T-helper 1 cell treated with Interleukin-12 subunit alpha and Interleukin-12 subunit beta and Interleukin-4 antibody, amounts not matched to agents 30 ng/mL and 1 ng/mL, for 36 hours (primary cell): ENCODE measurements around the gene AKAP11. TPM values are rescaled to one million over a fixed set of nuclear protein-coding genes. Genes with fewer than 3 reads are reported as not detected.
"Not testable (repeated sequence)": the region's sequence is repeated elsewhere in the genome, so short reads cannot be mapped to it uniquely, and the experiment has no call there.

ENCODE experiments used
- intact Hi-C: fragments of 100-400 bp; cut with micrococcal nuclease; formaldehyde crosslinking; loops from one replicate; pipeline ENCODE4 v1.15.1; 2024
- total RNA-seq: library from RNA; stranded (reverse); gene quantifications from 2 replicates; pipeline ENCODE4 v1.2.3, GENCODE V29; 2022

Gene AKAP11, protein sequence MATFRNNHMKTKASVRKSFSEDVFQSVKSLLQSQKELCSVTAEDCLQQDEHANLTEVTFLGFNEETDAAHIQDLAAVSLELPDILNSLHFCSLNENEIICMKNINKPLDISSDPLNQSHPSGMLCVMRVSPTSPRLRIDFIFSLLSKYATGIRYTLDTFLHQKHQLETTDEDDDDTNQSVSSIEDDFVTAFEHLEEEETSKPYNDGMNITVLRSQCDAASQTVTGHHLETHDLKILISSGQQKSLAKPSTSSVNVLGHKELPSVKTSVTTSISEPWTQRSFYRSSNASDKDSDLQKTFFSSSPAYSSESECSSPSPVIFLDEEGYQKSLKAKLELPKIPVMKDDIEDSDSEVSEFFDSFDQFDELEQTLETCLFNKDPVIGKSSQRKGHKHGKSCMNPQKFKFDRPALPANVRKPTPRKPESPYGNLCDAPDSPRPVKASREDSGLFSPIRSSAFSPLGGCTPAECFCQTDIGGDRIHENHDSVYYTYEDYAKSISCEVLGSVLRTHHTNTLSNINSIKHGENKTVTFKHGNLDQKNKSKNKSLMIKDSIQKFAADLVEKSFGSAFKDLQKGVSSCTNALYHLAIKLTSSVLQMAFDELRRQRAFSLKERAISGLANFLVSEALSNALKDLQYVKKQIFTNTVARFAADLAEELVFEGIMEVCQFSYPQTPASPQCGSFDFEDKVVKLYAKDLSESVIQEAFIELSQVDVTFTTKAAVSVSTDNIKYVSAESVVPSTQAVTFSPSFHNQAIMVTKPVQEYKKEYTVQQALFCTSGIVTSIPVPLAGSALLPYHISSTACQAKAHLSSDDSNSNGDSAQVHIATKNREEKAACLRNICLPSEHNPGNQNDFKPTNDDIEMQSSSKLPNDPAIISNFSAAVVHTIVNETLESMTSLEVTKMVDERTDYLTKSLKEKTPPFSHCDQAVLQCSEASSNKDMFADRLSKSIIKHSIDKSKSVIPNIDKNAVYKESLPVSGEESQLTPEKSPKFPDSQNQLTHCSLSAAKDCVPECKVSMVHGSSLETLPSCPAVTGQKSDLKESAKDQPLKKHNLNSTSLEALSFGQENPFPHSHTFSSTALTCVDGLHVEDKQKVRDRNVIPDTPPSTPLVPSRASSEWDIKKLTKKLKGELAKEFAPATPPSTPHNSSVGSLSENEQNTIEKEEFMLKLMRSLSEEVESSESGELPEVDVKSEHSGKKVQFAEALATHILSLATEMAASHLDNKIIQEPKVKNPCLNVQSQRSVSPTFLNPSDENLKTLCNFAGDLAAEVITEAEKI (N-terminal part only)
- 27.7 and 28.4 TPM in 2 replicates for total RNA-seq

DNA sequence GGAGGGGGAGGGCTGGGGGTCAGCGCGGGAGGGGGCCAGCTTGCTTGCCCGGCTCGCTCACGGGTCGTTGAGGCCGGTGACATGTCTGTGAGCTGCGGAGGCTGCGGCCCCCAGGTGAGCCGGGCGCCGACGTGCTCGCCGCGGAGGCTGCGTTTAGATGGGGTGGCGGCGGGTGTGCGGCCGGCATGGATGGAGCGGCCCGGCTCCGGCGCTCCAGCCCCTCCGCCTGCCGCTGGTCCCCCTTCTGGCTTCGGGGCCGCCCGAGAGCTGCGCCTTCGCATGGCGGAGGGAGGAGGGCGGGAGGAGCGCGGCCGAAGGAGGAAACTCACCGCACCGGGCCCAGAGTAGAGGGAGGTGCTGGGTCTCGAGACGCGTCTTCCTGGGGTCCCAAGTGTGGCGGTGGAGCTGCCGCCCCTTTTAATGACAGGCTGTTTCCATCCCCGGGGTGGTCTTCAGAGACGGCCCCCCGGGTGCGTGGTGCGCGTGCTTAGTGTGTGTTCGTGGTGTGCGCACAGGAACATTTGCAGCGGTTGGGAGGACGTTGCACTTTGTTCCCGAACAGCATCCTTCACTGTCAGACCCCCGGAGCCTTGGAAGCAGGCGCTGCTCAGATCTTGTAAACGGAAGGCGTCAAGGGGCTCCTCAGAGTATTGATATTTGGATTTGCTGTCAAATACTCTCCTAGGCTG is at the start of gene AKAP11:
AKAP11 (plus strand) TSS at position 38 of the 689 bp plus-strand sequence. CDS start 14,197 bp downstream, outside the sequence.
- intact Hi-C loops: loop anchor here (1.0 to 10.0 kb wide), 11 partner anchors 105 to 1870 kb away; partner anchors contain the start of genes CCDC122, EPSTI1, LACC1 and RGCC

DNA sequence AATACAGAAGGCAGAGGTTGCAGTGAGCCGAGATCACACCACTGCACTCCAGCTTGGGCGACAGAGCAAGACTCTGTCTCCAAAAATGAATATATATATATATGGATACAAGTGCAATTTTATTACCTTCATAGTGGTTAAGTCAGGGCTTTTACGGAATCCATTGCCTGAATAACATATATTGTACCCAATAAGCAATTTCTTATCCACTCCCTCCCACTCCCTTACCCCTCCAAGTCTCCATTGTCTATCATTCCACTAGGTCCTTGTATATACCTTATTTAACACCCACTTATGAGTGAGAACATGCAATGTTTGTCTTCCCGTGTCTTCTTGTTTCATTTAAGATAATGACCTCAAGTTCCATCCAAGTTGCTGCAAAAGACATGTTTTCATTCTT is 48.3 kb upstream of the AKAP11 start:
- intact Hi-C loops: no loop called here

DNA sequence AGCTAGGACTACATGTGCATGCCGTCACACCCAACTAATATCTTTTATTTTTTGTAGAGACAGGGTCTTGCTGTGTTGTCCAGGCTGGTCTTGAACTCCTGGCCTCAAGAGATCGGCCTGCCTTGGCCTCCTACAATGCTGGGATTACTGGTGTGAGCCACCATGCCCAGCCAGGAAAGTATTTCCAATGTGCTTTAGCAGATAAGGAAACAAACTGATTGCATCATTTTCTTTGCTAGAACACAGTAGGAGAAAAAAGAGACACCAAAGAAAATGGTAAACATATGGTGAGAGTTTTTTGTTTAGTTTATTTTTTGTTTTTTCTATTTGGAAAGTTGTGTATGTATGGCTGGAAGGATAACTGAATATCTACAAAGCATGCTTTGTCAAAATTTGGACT is 46.9 kb upstream of the AKAP11 start:
- intact Hi-C loops: no loop called here

DNA sequence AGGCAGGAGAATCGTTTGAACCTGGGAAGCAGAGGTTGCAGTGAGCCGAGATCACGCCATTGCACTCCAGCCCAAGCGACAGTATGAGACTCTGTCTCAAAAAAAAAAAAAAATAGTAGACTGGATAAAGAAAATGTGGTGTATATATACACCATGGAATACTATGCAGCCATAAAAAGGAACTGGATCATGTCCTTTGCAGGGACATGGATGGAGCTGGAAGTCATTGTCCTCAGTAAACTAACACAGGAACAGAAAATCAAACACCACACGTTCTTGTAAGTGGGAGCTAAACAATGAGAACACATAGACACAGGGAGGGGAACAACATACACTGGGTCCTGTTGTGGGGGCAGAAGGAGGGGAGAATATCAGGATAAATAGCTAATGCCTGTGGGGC is 45.2 kb upstream of the AKAP11 start:
- intact Hi-C loops: not testable (repeated sequence)

DNA sequence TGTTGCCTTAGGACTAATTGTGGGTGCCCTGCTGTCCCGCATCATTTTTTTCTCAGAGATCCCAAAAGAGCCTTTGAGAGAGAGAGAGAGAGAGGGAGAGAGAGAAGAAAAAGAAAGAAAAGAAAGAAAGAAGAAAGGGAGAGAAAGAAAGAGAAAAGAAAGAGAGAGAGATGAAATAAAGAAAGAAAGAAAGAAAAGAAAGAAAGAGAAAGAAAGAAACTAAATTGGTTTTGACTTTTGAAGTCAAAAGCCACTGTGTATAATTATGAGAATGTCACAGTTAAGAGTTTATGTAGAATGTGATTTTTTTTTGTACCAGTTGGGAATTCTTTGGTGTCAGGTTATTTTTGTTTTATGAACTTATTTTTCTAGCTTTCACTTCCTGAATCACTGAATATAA is 43.4 kb upstream of the AKAP11 start:
- intact Hi-C loops: no loop called here

DNA sequence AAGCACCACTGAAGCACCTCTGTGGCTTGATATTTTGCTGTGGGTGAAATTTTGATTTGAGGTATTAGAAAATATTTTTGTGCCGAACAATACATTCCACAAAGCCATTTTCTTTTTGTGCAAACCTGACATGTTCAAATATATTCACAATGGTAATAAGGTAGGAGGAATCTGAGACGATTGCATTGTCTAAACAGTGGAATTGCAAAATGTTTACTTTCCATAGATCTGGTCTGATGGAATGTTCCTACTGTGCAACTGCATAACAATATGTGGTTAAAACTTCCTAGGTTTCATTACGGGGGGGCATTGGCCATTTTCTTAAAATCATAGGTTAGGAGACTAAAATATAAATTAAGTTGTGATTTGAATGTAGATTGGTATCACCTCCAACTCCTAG is 42.7 kb upstream of the AKAP11 start:
- intact Hi-C loops: no loop called here

DNA sequence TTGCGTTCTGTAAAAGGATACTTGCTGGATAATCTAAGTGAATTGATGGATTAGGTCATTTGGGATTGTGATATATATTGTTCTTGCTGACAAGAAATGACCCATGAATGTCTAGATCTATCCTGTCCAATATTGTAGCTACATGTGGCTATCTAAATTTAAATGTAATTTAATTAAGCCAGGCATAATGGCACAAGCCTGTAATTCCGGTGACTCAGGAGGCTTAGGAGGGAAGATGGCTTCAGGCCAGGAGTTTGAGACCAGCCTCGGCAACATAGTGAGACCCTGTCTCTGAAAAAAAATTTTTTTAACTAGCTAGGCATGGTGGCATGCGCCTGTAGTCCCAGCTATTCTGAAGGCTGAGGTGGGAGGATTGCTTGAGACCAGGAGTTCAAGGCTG is 39.3 kb upstream of the AKAP11 start:
- intact Hi-C loops: no loop called here

DNA sequence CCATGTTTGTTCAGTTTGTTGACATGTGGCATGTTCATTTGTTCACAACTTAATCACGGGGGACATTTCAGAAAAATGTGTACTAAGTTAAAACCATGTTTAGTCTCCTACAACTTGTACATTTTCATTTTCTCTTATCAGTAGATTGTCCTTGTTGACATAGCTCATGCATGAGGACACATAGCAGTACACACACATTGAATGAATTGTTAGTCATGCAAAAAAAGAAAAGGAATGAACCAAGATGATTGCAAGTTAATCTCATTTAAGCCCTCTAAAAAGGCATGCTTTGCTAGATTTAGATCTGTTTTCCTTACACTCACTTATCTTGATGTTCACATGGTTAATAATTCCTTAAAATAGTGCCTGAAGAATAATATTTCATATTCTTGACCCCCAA is 38.2 kb upstream of the AKAP11 start:
- intact Hi-C loops: no loop called here

DNA sequence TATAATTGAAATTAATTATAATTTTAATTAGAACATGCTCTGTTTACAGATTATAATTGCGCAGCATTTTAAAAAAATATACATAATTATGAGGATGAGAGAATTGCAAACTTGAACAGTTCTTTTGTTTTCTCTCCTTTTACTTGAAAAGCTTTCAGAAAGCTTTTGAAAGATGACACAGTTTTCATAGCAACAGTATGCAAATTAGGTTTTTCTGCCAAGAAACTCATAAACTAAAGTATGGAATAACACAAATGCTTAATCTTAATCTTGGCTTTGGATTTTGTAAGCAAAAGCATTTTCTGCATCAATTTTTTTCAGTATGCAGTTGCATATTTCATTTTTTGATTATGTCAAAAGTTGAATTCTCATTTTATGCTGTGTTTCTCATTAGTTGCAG is 32.8 kb upstream of the AKAP11 start:
- intact Hi-C loops: no loop called here

DNA sequence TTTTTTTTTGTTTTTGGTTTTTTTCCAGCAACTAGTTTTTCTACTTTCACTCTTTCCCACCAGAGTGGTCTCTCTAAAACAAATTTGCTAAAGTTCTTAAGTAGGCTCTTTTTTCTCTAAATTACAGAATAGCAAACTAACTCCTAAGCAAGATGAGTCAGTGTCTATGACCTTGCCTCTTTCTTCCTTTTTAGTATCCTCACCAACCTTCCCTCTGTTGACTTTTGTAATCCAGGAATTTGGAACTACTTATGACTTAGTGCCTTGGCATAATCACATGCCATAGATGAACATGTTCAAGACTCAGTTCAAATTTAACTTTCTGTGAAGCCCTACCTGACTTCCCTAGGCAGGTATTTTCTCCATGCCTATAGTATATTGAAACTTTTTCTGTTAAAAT is 32.3 kb upstream of the AKAP11 start:
- intact Hi-C loops: no loop called here

DNA sequence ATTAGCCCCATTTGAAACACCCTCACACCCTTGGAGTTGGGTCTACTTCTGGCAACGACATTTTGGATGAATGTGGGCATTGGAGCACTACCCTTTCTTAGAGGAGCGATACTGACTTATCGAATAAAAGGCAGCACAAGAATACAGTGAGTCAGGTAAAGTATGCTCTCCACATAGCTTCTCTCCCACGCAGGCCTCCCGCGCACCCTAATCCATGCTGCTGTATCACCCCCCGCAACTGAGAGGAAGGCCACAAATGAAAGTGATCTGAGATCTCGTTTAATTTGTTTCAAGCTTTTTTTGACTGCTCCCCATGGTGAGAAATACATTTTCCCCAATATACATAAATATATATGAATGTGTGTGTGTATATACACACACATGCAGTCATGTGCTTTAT is 25.4 kb upstream of the AKAP11 start:
- intact Hi-C loops: no loop called here

DNA sequence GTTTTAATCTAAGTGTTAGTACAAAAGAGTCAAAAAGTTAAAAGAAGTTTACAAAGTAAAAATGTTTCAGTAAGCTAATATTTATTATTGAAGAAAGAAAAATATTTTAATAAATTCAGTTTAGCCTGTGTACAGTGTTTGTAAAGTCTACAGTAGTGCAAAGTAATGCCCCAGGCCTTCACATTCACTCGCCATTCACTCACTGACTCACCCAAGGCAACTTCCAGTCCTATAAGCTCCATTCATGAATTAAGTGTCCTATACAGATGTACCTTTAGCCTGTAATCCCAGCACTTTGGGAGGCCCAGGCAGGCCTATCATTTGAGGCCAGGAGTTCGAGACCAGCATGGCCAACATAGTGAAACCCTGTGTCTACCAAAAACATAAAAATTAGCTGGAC is 24.1 kb upstream of the AKAP11 start:
- intact Hi-C loops: no loop called here

DNA sequence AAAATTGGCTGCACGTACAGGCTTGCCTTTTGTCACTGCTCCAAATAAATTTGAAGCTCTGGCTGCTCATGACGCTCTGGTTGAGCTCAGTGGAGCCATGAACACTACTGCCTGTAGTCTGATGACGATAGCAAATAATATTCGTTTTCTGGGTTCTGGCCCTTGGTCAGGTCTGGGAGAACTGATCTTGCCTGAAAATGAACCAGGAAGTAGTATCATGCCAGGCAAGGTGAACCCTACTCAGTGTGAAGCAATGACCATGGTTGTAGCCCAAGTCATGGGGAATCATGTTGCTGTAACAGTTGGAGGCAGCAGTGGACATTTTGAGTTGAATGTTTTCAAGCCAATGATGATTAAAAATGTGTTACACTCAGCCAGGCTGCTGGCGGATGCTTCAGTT is 16.1 kb upstream of the AKAP11 start:
- intact Hi-C loops: no loop called here

DNA sequence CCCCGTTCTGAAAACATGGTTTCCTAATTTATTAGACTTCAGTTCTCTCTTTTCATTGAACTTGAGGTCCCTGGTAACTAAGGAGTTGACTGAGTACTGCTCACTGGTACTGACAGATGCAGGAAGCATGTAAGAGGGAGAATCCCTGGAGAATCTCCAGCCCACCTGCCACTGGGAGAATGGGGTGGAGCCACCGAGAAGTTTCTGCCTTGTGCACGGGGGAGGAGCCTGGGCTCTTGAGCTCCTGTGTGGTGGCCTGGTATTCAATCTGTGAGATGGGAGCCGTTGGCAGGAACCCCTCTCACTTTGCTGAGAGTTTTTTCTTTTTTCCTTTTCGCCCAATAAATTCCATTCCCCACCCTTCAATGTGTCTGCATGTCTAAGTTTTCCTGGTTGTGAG is 13.2 kb upstream of the AKAP11 start:
- intact Hi-C loops: no loop called here

DNA sequence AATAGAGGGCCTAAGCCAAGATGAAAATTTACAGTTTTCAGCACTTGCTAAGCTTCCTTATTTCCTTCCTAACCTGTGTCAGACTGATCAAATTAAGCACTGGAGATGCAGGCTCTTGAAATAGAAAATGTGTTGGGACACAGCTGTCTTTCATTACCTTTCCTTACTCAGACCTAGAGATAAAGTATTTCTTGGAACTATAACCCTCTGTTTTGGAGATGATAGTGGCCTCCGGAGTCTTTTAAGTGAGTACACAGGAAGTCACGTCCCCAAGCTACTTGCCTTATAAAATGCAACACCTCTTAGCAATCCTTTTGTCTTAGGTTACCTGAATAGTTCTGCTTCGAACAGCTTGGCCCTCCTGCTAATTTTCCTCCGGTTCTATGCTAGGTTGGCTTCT is 12.4 kb upstream of the AKAP11 start:
- intact Hi-C loops: no loop called here

DNA sequence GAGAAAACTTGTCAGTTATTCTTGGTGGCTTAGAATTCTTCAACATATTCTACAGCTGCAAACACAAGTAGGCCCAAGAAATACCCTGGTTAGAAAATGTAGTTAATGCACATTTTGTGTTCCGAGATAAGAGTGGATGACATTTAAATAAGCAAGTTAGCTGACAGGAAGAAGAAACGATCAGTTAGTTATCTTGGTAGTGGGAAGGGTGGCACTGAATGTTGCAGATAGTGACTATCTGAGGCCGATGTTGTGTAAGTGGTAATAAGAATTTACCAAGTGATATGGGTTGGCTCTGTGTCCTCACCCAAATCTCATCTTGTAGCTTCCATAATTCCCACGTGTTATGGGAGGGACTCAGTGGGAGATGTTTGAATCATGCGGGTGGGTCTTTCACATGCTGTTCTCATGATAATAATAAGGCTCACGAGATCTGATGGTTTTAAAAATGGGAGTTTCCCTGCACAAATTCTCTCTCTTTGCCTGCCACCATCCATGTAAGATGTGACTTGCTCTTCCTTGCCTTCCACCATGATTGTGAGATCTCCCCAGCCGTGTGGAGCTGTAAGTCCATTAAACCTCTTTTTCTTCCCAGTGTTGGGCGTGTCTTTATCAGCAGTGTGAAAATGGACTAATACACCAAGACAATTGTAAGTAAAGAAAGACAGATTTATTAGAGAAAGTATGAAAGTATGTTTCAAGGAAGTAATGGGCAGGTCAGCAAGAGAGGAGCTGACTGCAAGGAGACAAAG is 10.9 kb upstream of the AKAP11 start:
- intact Hi-C loops: no loop called here

DNA sequence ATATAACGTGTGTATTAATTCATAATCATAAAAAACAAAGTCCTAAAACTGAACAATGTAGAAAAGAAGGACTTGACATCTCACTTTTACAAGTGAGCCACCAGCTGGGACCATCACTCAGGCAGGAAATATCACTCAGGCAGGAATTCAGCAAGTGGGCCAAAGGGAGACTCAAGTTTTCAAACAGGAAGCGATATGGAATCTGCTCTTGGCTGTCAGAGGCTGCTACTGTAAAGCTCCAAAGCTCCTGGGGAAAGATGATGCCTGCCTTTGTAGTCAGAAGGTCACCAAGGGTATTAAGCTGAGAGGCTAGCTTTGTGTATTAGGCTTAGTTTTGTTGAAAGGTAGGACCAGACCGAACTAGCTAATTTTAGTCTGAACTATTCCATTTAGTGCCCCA is 5.5 kb upstream of the AKAP11 start:
- intact Hi-C loops: no loop called here

DNA sequence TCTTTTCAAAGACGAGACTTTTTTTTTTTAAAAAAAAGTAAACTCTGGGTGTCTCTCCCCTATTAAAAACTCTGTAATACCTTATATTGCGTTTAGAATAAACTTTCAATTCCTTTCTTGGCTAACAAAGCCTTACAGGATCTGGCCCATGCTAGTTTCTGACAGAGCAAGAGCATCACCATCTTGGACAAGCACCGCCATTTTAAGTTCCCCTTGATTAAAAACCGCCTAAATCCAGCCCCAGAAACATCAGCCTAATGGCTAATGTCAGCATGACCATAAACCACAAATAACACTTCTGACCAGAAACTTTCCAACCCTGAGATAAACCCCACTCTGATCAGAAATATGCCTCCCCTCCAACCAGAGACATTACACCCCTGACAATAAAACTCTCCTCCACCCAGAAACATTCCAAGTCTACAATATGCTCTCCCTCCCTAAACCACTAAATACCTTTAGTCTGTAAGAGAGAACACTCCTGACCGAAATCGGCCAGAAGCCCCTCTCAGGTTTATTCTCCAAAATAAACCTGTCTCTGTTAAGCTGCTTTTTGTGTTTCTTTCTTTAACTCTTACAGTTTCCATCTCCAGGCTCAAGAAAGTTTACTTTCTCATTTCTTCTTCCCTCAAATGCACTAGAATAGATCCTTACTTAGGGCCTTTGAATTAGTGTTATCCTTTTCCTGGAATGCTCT is 1.6 kb upstream of the AKAP11 start:
- intact Hi-C loops: loop anchor here (2.0 to 10.0 kb wide), 14 partner anchors 50 to 1872 kb away; partner anchors contain the start of genes CCDC122, DGKH, EPSTI1 and LACC1

DNA sequence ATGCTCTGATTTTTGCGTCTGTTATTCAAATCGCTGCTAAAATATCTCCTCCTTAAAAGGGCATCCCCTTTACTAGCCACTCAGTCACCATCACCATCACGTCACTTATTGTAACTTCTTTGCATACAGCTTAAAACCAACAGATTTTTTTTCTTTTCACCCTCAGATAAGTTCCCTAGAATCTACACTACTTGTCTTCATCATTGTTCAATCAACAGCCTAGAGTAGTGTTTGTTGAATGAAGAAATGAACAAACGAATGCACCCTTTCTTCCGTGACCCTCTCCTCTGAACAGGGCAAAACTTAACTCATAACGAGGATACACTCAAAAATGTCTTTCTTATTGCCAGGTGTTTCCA is 1.1 kb upstream of the AKAP11 start:
- intact Hi-C loops: loop anchor here (1.0 to 10.0 kb wide), 19 partner anchors 50 to 1871 kb away; partner anchors contain the start of genes CCDC122, DGKH, EPSTI1 and KBTBD6
